AG04449 (cell line): ENCODE data around the gene TOGARAM1.
A peak's percentile ranks its signal among the peaks of the same experiment; 100 is the strongest.

ENCODE experiments used
- CTCF ChIA-PET: fragments of 350-600 bp; formaldehyde crosslinking; extraction: SDS; loops from one replicate; lab custom pipeline; 2021; ENCODE audit warnings: antibody characterized with exemption; lab: Yijun Ruan, JAX
- POLR2A ChIA-PET: fragments of 400-600, 350-600 bp; formaldehyde crosslinking; extraction: SDS; loops from one replicate; lab custom pipeline; 2020; ENCODE audit warnings: antibody characterized with exemption, inconsistent platforms; lab: Yijun Ruan, JAX
- DNase-seq: peaks from one replicate; pipeline ENCODE4 v3.0.0-alpha.2; 2010; ENCODE audit warnings: low read depth, low spot score
- H3K4me3 ChIP-seq: 2 replicates; pipeline ENCODE4 v1.5.1; 2011; ENCODE audit warnings: low read depth, mild to moderate bottlenecking, control low read depth, low read length
- TF ChIP-seq, protein P1 (sequence below): IDR thresholded peaks from one replicate; pipeline ENCODE4 v1.5.1; 2011; ENCODE audit warnings: mild to moderate bottlenecking, moderate library complexity, low read length, control low read depth, inconsistent platforms; ENCODE audit not compliant: insufficient read depth; ENCODE audit errors: missing control alignments

Gene TOGARAM1, protein sequence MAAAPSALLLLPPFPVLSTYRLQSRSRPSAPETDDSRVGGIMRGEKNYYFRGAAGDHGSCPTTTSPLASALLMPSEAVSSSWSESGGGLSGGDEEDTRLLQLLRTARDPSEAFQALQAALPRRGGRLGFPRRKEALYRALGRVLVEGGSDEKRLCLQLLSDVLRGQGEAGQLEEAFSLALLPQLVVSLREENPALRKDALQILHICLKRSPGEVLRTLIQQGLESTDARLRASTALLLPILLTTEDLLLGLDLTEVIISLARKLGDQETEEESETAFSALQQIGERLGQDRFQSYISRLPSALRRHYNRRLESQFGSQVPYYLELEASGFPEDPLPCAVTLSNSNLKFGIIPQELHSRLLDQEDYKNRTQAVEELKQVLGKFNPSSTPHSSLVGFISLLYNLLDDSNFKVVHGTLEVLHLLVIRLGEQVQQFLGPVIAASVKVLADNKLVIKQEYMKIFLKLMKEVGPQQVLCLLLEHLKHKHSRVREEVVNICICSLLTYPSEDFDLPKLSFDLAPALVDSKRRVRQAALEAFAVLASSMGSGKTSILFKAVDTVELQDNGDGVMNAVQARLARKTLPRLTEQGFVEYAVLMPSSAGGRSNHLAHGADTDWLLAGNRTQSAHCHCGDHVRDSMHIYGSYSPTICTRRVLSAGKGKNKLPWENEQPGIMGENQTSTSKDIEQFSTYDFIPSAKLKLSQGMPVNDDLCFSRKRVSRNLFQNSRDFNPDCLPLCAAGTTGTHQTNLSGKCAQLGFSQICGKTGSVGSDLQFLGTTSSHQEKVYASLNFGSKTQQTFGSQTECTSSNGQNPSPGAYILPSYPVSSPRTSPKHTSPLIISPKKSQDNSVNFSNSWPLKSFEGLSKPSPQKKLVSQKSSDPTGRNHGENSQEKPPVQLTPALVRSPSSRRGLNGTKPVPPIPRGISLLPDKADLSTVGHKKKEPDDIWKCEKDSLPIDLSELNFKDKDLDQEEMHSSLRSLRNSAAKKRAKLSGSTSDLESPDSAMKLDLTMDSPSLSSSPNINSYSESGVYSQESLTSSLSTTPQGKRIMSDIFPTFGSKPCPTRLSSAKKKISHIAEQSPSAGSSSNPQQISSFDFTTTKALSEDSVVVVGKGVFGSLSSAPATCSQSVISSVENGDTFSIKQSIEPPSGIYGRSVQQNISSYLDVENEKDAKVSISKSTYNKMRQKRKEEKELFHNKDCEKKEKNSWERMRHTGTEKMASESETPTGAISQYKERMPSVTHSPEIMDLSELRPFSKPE (N-terminal part only)

DNA sequence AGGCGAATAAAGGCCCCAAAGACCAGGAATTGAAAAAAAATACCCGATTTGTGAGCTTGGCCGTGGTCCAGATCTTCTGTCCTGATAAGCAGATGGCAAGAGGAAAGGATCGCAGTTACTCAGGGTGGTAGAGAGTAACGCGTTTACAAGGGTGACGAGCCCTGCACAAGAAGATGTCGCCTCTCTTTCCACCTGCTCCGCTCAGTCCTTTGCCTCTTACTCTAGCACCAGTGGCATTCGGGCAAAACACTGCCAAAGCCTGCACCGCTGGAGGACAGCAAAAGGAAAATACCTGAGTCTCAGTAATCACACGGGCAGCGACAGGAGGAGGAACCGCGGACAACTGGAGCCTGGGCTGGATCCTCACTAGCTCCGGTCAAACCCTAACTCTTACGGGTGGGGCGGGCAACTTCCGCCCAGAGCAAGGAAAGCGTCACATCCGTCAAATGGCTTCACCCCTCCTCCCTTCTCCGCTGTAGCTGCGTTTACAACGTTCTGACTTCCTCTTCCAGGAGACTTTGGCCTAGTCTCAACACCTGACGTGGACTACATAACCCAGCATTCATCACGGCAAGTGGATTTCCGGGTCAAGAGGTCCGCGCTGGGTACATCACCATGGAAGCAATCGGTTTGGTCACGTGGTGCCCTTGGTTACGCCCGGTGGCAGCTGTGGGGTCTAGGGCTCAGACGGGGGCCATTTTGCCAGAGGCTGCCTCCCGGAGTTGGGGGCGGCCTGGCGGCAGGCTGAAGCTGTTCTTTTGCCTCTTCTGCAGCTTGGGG lies at the start of gene TOGARAM1, which contains the start of gene KLHL28:
Gene TOGARAM1 (plus strand): TSS at position 637 of the 780 bp plus-strand sequence. CDS start 232 bp downstream, outside the sequence.
Gene KLHL28 (minus strand): TSS at position 394 of the 780 bp plus-strand sequence. CDS start 16,019 bp downstream, outside the sequence.
- H3K4me3 ChIP-seq, result peak within 1 kb of the TSS; percentile 93
- CTCF ChIA-PET, result interaction anchor here (1.3 to 5.2 kb wide), 2 partner anchors 48 to 122 kb away, joined by 3 to 26 read pairs; partner anchors contain the start of gene PRPF39
- POLR2A ChIA-PET, result interaction anchor here (0.5 to 1.6 kb wide), 5 partner anchors 17 to 64 kb away, joined by 3 to 5 read pairs (median 4); no protein-coding TSS in a partner anchor
- TF ChIP-seq, protein P1, sequence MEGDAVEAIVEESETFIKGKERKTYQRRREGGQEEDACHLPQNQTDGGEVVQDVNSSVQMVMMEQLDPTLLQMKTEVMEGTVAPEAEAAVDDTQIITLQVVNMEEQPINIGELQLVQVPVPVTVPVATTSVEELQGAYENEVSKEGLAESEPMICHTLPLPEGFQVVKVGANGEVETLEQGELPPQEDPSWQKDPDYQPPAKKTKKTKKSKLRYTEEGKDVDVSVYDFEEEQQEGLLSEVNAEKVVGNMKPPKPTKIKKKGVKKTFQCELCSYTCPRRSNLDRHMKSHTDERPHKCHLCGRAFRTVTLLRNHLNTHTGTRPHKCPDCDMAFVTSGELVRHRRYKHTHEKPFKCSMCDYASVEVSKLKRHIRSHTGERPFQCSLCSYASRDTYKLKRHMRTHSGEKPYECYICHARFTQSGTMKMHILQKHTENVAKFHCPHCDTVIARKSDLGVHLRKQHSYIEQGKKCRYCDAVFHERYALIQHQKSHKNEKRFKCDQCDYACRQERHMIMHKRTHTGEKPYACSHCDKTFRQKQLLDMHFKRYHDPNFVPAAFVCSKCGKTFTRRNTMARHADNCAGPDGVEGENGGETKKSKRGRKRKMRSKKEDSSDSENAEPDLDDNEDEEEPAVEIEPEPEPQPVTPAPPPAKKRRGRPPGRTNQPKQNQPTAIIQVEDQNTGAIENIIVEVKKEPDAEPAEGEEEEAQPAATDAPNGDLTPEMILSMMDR, result no peak
- peak; percentile 98 for DNase-seq

DNA sequence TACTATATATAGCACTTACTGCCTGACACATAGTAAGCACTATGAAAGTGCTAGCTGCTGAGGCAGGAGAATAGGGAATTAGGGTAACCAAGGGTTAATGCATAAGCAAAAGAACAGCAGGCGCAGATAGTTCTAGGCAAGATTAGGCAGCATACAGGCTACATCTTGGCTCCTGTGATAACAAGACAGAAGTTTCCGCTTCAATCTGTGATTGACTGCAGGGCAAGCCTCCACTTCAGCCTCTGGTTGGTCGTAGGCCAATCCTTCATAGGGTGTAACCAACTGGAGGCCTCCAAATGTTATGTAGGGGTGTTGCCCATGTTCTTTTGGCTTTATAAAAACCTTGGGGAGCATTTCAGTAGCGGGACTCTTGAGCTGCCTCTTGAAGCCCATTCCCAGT lies 47.1 kb upstream of the TOGARAM1 start:
- no peak overlapping the region for H3K4me3 ChIP-seq
- ChIA-PET CTCF (interaction anchor here (1.6 to 4.9 kb wide), 6 partner anchors 11 to 355 kb away, joined by 3 to 145 read pairs (median 10); partner anchors contain the start of genes FKBP3, KLHL28 and TOGARAM1), POLR2A (no interaction called here)
- TF ChIP-seq, protein P1, result no peak
- no peak for DNase-seq

DNA sequence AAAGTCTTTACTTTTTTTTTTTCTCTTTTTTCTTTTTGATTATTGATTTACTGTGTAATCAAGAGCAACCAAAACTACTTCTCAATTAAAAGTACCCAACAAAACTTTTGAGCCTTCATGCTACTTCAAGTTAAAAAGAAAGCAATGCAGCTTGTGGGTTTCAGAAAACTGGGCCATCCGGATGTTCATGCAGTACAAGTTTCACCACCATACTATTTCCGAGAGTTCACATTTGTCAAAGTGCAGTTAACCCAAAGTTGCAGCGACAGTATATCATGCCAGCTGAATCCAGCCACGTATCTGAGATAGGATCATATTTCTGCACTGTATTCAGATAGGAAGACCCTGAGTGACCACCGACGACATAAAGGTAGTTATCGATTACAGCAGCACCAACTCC lies 33.2 kb upstream of the TOGARAM1 start:
- TF ChIP-seq, protein P1, result no peak
- H3K4me3 ChIP-seq, result no peak overlapping the region
- ChIA-PET CTCF (interaction anchor here (0.8 kb wide), 1 partner anchor 15 kb away, joined by 3 read pairs; no protein-coding TSS in a partner anchor), POLR2A (no interaction called here)
- no peak for DNase-seq

DNA sequence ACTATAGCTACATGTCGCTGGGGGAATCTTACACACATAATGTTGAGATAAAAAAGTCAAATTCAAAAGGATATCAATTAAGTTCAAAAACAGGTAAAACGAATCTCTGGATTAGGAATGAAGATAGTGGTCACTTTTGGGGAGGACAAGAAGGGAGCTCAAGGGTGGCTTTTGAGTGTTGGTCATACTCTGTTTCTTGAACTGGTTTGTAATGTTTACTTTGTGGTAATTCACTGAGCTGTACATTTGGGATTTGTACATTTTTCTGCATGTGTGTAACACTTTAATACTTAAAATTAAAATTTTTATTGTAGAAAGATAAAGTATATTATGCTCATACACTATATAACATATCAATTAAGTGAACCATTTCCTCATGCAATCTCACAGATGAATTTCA lies 26.8 kb upstream of the TOGARAM1 start:
- DNase-seq, result no peak
- TF ChIP-seq, protein P1, result no peak
- H3K4me3 ChIP-seq, result no peak overlapping the region
- ChIA-PET POLR2A (no interaction called here), CTCF (no interaction called here)

DNA sequence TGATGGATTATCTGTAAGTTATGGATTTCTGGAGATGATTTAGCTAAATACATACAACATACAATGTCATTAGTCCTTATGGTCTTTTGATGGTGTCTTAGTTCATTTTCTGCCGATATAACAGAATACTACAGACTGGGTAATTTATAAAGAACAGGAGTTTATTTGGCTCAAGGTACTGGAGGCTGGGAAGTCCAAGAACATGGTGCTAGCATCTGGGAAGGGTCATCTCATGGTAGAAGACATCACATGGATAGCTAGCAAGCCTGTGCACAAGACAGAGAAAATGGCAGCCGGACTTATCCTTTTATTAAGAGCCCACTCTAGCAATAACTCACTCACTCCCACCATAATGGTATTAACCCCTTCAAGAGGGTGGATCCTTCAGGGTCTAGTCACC lies 24.4 kb upstream of the TOGARAM1 start:
- ChIA-PET CTCF (no interaction called here), POLR2A (no interaction called here)
- DNase-seq, result no peak
- no peak overlapping the region for H3K4me3 ChIP-seq
- TF ChIP-seq, protein P1, result no peak
